ENCODE results near the gene PTAFR.

Gene PTAFR

GRCh38 chr1:28190996-28191645 lies 14.6 kb upstream of the PTAFR start:
- TF ChIP-seq CTCF (conservative IDR thresholded peaks at IDR 0.05; ENCODE audit: low read length) = no peak
- H3K4me3 ChIP-seq (ENCODE audit: low read length) = no peak overlapping the region
- DNase-seq (ENCODE audit: low read depth) = no peak

- no peak for DNase-seq (ENCODE audit: low read depth)
- no peak for TF ChIP-seq CTCF (conservative IDR thresholded peaks at IDR 0.05; ENCODE audit: low read length)
- H3K4me3 ChIP-seq (ENCODE audit: low read length) = no peak overlapping the region
Measured at GRCh38 chr1:28190337-28190979, 14.0 kb upstream of the PTAFR start.

- H3K4me3 ChIP-seq (ENCODE audit: low read length) = no peak overlapping the region
- no peak for TF ChIP-seq CTCF (conservative IDR thresholded peaks at IDR 0.05; ENCODE audit: low read length)
- DNase-seq (ENCODE audit: low read depth) = no peak
Measured at GRCh38 chr1:28185071-28185470, 8.6 kb upstream of the PTAFR start.

GRCh38 chr1:28180306-28181305 lies 4.1 kb upstream of the PTAFR start:
- no peak for DNase-seq (ENCODE audit: low read depth)
- TF ChIP-seq CTCF (conservative IDR thresholded peaks at IDR 0.05; ENCODE audit: low read length) = no peak
- H3K4me3 ChIP-seq (ENCODE audit: low read length) = no peak overlapping the region

GRCh38 chr1:28178690-28179485 lies 2.4 kb upstream of the PTAFR start:
- no peak for DNase-seq (ENCODE audit: low read depth)
- H3K4me3 ChIP-seq (ENCODE audit: low read length) = no peak overlapping the region
- TF ChIP-seq CTCF (conservative IDR thresholded peaks at IDR 0.05; ENCODE audit: low read length) = no peak

GRCh38 chr1:28175955-28176485 lies 470 bp downstream of the PTAFR start:
- no peak overlapping the region for H3K4me3 ChIP-seq (ENCODE audit: low read length)
- no peak for DNase-seq (ENCODE audit: low read depth)
- TF ChIP-seq CTCF (conservative IDR thresholded peaks at IDR 0.05; ENCODE audit: low read length) = no peak

Data from AG10803 (cell line).